ENCODE data around the gene SHOC1.
A peak's percentile ranks its signal among the peaks of the same experiment; 100 is the strongest.
"Not testable (repeated sequence)": the region's sequence is repeated elsewhere in the genome, so short reads cannot be mapped to it uniquely, and the experiment has no call there.

SHOC1 gene

GRCh38 chr9:111804636-111805035 lies 9.9 kb upstream of the SHOC1 start:
- ATAC-seq, result no peak

- peak; percentile 84 to 85 for ATAC-seq
These were observed 9.2 kb upstream of the SHOC1 start for GRCh38 chr9:111803924-111804323.

GRCh38 chr9:111799915-111800526 lies 5.3 kb upstream of the SHOC1 start:
- ATAC-seq, result no peak

- ATAC-seq, result no peak
These were observed 4.8 kb upstream of the SHOC1 start for GRCh38 chr9:111799506-111799905.

GRCh38 chr9:111798786-111799185 lies 4.0 kb upstream of the SHOC1 start:
- ATAC-seq, result no peak

GRCh38 chr9:111795557-111795839 lies 761 bp upstream of the SHOC1 start:
- no peak for ATAC-seq

GRCh38 chr9:111791821-111792220 lies 2.9 kb downstream of the SHOC1 start:
- ATAC-seq, result not testable (repeated sequence)

- ATAC-seq, result no peak
These were observed 4.9 kb downstream of the SHOC1 start for GRCh38 chr9:111789881-111790280.

- ATAC-seq, result no peak
These were observed 10.9 kb downstream of the SHOC1 start for GRCh38 chr9:111783857-111784256.

- ATAC-seq, result no peak
These were observed 11.3 kb downstream of the SHOC1 start for GRCh38 chr9:111783424-111783823.

GRCh38 chr9:111766066-111766465 lies 28.7 kb downstream of the SHOC1 start:
- ATAC-seq, result no peak

- no peak for ATAC-seq
These were observed 32.2 kb downstream of the SHOC1 start for GRCh38 chr9:111762556-111762955.

- ATAC-seq, result peak; percentile 35 to 68
These were observed 34.7 kb downstream of the SHOC1 start for GRCh38 chr9:111759762-111760639.

- no peak for ATAC-seq
These were observed 39.9 kb downstream of the SHOC1 start for GRCh38 chr9:111754800-111755199.

GRCh38 chr9:111752455-111752854 lies 42.3 kb downstream of the SHOC1 start:
- peak in 1 of 2 donors; percentile 27 for ATAC-seq
